PFSK-1 (cell line): ENCODE measurements around the gene HEG1.

Source experiments
- FOXP2 ChIP-seq: optimal IDR thresholded peaks from 2 replicates; pipeline ENCODE3; 2011; ENCODE audit warnings: borderline replicate concordance, control low read depth, inconsistent platforms; ENCODE audit not compliant: insufficient read depth; ENCODE audit errors: extremely low read length, extremely low read depth
- REST ChIP-seq, 2 experiments: IDR thresholded peaks; 2 replicates each; pipeline versions ENCODE4 v1.6.1 to v1.8.0; 2011 to 2012; ENCODE audit warnings: low read depth in 2 of 2, low read length in 2 of 2, control low read depth in 1 of 2, inconsistent platforms in 1 of 2, mild to moderate bottlenecking in 1 of 2, moderate library complexity in 1 of 2; ENCODE audit not compliant: insufficient read depth in 1 of 2
- TAF1 ChIP-seq: IDR thresholded peaks from 2 replicates; pipeline ENCODE4 v1.6.1; 2012; ENCODE audit warnings: low read length, control low read depth, borderline replicate concordance; ENCODE audit not compliant: insufficient read depth

DNA sequence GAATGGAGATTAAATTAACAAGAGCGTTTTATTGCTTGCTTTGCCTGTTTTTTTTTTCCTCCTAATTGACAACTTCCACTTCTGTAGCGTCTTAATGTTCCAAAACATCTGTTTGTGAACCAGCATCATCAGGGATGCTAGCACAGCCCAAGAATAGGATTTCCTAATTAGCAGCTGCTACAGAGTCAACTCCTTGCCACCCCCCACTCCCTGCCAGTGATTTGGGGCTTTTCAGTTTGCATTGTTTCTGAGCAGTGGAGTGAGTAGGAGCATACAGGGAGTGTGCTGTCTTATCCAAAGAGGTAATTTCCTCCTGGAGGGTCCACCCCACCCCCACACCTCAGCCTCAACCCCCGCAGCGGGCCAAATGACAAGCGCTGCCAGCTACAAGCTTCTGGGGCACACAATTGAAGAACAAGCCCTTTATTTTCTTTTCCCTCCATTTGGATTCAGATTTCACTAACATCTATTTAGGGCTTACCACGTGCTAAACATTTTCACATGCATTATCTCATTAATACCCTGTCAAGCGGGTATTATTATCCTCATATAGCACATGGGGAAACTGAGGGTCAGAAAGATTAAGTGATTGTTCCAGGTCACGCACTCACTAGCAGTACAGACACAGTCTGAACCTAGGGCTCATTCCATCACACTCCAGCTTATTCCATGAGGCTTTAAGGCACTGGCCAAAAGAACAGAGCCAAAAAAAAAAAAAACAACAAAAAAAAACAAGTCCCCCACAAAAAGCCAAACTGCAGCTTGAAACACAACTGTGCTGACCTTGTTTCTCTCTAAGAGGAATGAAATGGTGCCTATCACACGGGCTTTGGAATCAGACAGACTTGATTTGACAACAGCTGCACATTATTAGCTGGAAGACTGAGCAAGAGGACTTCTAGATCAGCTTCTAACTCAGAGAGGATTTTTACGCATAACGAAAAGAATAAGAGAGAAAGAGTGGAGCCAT, 16.4 kb downstream of the HEG1 start:
- TF ChIP-seq REST (IDR thresholded peaks at IDR 0.05; ENCODE audit: insufficient read depth in 1 of 2, low read depth in 2 of 2, low read length in 2 of 2) (no peak), FOXP2 (no peak), TAF1 (no peak)
